Caco-2 (cell line): ENCODE results near the gene SH3BP1. TPM values are rescaled to one million over a fixed set of nuclear protein-coding genes. Genes with fewer than 3 reads are reported as not detected.
A peak's percentile ranks its signal among the peaks of the same experiment; 100 is the strongest.

Experiments used
- BruUV-seq: library from RNA; stranded (reverse); fragments of 400-500 nt; replicated peaks from 2 replicates; lab custom pipeline; 2021; lab: Mats Ljungman, UMichigan
- CTCF ChIA-PET: fragments of 300-600 bp; sonication (Branson Sonifier 250); formaldehyde crosslinking; loops from one replicate; lab custom pipeline; 2022; ENCODE audit warnings: antibody characterized with exemption; lab: Charles Lee
- POLR2A ChIA-PET: fragments of 300-600 bp; sonication (Branson Sonifier 250); formaldehyde crosslinking; loops from one replicate; lab custom pipeline; 2022; ENCODE audit warnings: antibody characterized with exemption; lab: Charles Lee
- DNase-seq, 2 experiments: peaks; one replicate each; pipeline versions ENCODE4 v3.0.0 to v3.0.0-alpha.2; 2020 to 2022
- H3K27me3 ChIP-seq: replicated peaks from 2 replicates; pipeline ENCODE4 v1.6.0; 2011; ENCODE audit warnings: low read length; ENCODE audit not compliant: control insufficient read depth, insufficient read depth
- H3K36me3 ChIP-seq: 2 replicates; pipeline ENCODE4 v1.5.1; 2011; ENCODE audit warnings: low read length; ENCODE audit not compliant: control insufficient read depth, insufficient read depth
- H3K4me1 ChIP-seq: fragments of 250-450 bp; sonication (Bioruptor Pico); 2 replicates; pipeline ENCODE4 v1.5.1; 2020; ENCODE audit warnings: mild to moderate bottlenecking
- H3K4me3 ChIP-seq: 2 replicates; pipeline ENCODE4 v1.5.1; 2011; ENCODE audit warnings: low read depth, mild to moderate bottlenecking, control low read depth, low read length
- H3K9me3 ChIP-seq: fragments of 250-450 bp; sonication (Bioruptor Pico); 2 replicates; pipeline ENCODE4 v1.5.1; 2020; ENCODE audit warnings: mild to moderate bottlenecking, moderate library complexity
- H3K27ac Mint-ChIP-seq: one replicate; pipeline ENCODE4 v1.8.0; 2022; ENCODE audit warnings: mixed read lengths; ENCODE audit not compliant: unreplicated experiment
- H3K27me3 Mint-ChIP-seq: one replicate; pipeline ENCODE4 v1.8.0; 2022; ENCODE audit warnings: mixed read lengths; ENCODE audit not compliant: insufficient read depth, unreplicated experiment
- H3K36me3 Mint-ChIP-seq: one replicate; pipeline ENCODE4 v1.8.0; 2022; ENCODE audit warnings: mild to moderate bottlenecking, mixed read lengths; ENCODE audit not compliant: insufficient read depth, unreplicated experiment
- H3K4me1 Mint-ChIP-seq: one replicate; pipeline ENCODE4 v1.8.0; 2022; ENCODE audit warnings: low read depth, mixed read lengths; ENCODE audit not compliant: unreplicated experiment
- H3K4me3 Mint-ChIP-seq: one replicate; pipeline ENCODE4 v1.8.0; 2022; ENCODE audit warnings: mild to moderate bottlenecking, moderate library complexity, mixed read lengths; ENCODE audit not compliant: unreplicated experiment
- H3K9me3 Mint-ChIP-seq: one replicate; pipeline ENCODE4 v1.8.0; 2022; ENCODE audit warnings: mixed read lengths; ENCODE audit not compliant: unreplicated experiment
- intact Hi-C: fragments of 100-400 bp; cut with micrococcal nuclease; formaldehyde crosslinking; loops from one replicate; pipeline ENCODE4 v1.10.0; 2022; ENCODE audit not compliant: unreplicated experiment
- total RNA-seq: library from RNA; stranded (reverse); gene quantifications from 2 replicates; pipeline ENCODE4 v1.2.3, GENCODE V29; 2022
- TF ChIP-seq, protein P1 (sequence below), 2 experiments: fragments of 200-600 bp in 1 of 2; IDR thresholded peaks; 1 replicate in 1 of 2; 2 replicates in 1 of 2; pipeline versions ENCODE4 v1.5.1 to v1.8.0; 2011 to 2022; ENCODE audit warnings: antibody characterized with exemption in 1 of 2, control low read depth in 1 of 2, inconsistent platforms in 1 of 2, low read depth in 1 of 2, low read length in 1 of 2, mild to moderate bottlenecking in 1 of 2, moderate library complexity in 1 of 2; ENCODE audit not compliant: insufficient read depth in 1 of 2, severe bottlenecking in 1 of 2, unreplicated experiment in 1 of 2

SH3BP1 gene
- total RNA-seq, 1 experiment from 2014 or later: 19.8 TPM

DNA sequence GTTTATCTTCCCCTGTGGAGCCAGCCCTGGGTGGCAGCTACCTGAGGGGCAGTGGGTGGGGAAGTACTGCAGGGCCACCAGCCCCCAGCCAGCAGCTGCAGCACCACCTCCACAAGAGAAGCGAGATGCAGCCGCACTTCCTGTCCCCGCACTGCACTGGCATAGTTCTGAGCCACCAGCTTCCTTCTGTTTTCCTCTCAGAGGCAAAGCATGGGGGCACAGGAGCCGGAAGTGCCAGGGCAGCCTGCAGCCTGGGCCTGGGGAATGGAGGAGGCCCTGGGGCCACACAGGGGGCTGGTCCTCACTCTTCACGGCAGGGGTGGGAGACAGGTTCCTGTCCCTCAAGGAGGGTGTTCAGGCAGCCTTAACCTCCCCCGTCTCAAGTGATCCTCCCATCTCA lies 11.9 kb upstream of the SH3BP1 start:
- TF ChIP-seq, protein P1, sequence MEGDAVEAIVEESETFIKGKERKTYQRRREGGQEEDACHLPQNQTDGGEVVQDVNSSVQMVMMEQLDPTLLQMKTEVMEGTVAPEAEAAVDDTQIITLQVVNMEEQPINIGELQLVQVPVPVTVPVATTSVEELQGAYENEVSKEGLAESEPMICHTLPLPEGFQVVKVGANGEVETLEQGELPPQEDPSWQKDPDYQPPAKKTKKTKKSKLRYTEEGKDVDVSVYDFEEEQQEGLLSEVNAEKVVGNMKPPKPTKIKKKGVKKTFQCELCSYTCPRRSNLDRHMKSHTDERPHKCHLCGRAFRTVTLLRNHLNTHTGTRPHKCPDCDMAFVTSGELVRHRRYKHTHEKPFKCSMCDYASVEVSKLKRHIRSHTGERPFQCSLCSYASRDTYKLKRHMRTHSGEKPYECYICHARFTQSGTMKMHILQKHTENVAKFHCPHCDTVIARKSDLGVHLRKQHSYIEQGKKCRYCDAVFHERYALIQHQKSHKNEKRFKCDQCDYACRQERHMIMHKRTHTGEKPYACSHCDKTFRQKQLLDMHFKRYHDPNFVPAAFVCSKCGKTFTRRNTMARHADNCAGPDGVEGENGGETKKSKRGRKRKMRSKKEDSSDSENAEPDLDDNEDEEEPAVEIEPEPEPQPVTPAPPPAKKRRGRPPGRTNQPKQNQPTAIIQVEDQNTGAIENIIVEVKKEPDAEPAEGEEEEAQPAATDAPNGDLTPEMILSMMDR (IDR thresholded peaks at IDR 0.05; ENCODE audit: insufficient read depth in 1 of 2, low read depth in 1 of 2, low read length in 1 of 2, severe bottlenecking in 1 of 2, unreplicated experiment in 1 of 2): no peak
- CTCF ChIA-PET: no interaction called here
- no peaks in the 10 kb centered on the region for H3K9me3 ChIP-seq
- Mint-ChIP-seq H3K36me3 (peaks cover 27% of the 10 kb centered on the region), H3K27ac (peak overlapping the region; percentile 54), H3K27me3 (no peaks in the 10 kb centered on the region), H3K4me1 (peaks cover 5% of the 10 kb centered on the region), H3K4me3 (no peak overlapping the region), H3K9me3 (no peaks in the 10 kb centered on the region)
- no peak overlapping the region for H3K4me3 ChIP-seq
- intact Hi-C loops: no loop called here
- POLR2A ChIA-PET: no interaction called here
- H3K27me3 ChIP-seq: no peaks in the 10 kb centered on the region
- no peaks in the 10 kb centered on the region for H3K36me3 ChIP-seq
- peaks cover 8% of the 10 kb centered on the region; the same call in 1 of the 2 replicates for H3K4me1 ChIP-seq
- no TSS peak for BruUV-seq
- DNase-seq: no peak

GRCh38 chr22:37628830-37629229 lies 10.6 kb upstream of the SH3BP1 start:
- H3K36me3 Mint-ChIP-seq: peaks cover 17% of the 10 kb centered on the region
- H3K9me3 Mint-ChIP-seq: no peaks in the 10 kb centered on the region
- CTCF ChIA-PET: interaction anchor here (0.6 kb wide), 1 partner anchor 15 kb away, joined by 4 read pairs; no protein-coding TSS in a partner anchor
- POLR2A ChIA-PET: interaction anchor here (0.5 kb wide), 1 partner anchor 102 kb away, joined by 4 read pairs; no protein-coding TSS in a partner anchor
- TF ChIP-seq, protein P1 (IDR thresholded peaks at IDR 0.05; ENCODE audit: insufficient read depth in 1 of 2, low read depth in 1 of 2, low read length in 1 of 2, severe bottlenecking in 1 of 2, unreplicated experiment in 1 of 2): no peak
- H3K4me3 Mint-ChIP-seq: no peak overlapping the region
- DNase-seq: no peak
- Histone ChIP-seq H3K9me3 (no peaks in the 10 kb centered on the region), H3K27me3 (no peaks in the 10 kb centered on the region), H3K36me3 (no peaks in the 10 kb centered on the region), H3K4me3 (no peak overlapping the region), H3K4me1 (peaks cover 11% of the 10 kb centered on the region; the same call in 1 of the 2 replicates)
- H3K27me3 Mint-ChIP-seq: no peaks in the 10 kb centered on the region
- intact Hi-C loops: no loop called here
- H3K27ac Mint-ChIP-seq: peak overlapping the region; percentile 32
- BruUV-seq: no TSS peak
- H3K4me1 Mint-ChIP-seq: peaks cover 5% of the 10 kb centered on the region

DNA sequence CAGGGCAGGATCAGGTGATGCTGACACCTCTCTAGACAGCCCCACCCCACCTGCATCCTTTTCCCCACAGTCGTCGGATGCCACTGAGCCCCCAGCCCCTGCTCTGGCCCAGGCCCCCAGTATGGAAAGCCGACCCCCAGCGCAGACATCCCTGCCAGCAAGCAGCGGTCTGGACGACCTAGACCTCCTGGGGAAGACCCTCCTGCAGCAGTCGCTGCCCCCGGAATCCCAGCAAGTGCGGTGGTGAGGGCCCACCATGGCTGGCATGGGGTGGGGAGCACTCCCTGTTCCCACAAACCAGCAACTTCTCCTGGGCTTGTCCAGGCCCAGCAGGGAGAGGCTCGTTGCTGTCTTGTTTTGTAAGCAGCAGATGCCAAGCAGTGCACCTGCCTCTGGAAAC lies 9.5 kb upstream of the SH3BP1 start:
- POLR2A ChIA-PET: no interaction called here
- no TSS peak for BruUV-seq
- no peak for DNase-seq

More for the DNA sequence above, 9.5 kb upstream of the SH3BP1 start:
- TF ChIP-seq, protein P1 (IDR thresholded peaks at IDR 0.05; ENCODE audit: insufficient read depth in 1 of 2, low read depth in 1 of 2, low read length in 1 of 2, severe bottlenecking in 1 of 2, unreplicated experiment in 1 of 2): no peak
- no peaks in the 10 kb centered on the region; the same call in 1 of the 2 replicates for H3K36me3 ChIP-seq
- Mint-ChIP-seq H3K36me3 (peaks cover 15% of the 10 kb centered on the region), H3K27ac (no peak overlapping the region), H3K27me3 (no peaks in the 10 kb centered on the region), H3K4me1 (peaks cover 5% of the 10 kb centered on the region), H3K4me3 (no peak overlapping the region), H3K9me3 (no peaks in the 10 kb centered on the region)
- intact Hi-C loops: no loop called here
- H3K9me3 ChIP-seq: no peaks in the 10 kb centered on the region
- H3K27me3 ChIP-seq: no peaks in the 10 kb centered on the region
- CTCF ChIA-PET: no interaction called here
- no peak overlapping the region for H3K4me3 ChIP-seq
- H3K4me1 ChIP-seq: peaks cover 12% of the 10 kb centered on the region; the same call in 1 of the 2 replicates
